GM19099 (cell line): ENCODE measurements around the gene KMT2B.

ENCODE experiments used
- POLR2A ChIP-seq: IDR thresholded peaks from 3 replicates; pipeline ENCODE4 v1.6.1; 2011; ENCODE audit warnings: low read depth; ENCODE audit not compliant: insufficient read length; ENCODE audit errors: extremely low read depth

KMT2B gene

GRCh38 chr19:35742121-35742724, 24.4 kb downstream of the KMT2B start, which contains the start of gene IGFLR1:
Gene IGFLR1, minus strand, starts transcription at chr19:35742452. Its CDS starts 1,272 bp downstream, at chr19:35741180.
- peak; percentile 74 for TF ChIP-seq POLR2A

- TF ChIP-seq POLR2A, result no peak
Observed at GRCh38 chr19:35743640-35744429, 26.0 kb downstream of the KMT2B start.

- TF ChIP-seq POLR2A, result peak; percentile 70
Observed at GRCh38 chr19:35744430-35745327, 26.9 kb downstream of the KMT2B start.

- peak; percentile 65 for TF ChIP-seq POLR2A
Observed at GRCh38 chr19:35745328-35746086, 27.7 kb downstream of the KMT2B start, which contains the start of the genes PSENEN and U2AF1L4. Gene PSENEN, plus strand, starts transcription at chr19:35745651. Its CDS starts 280 bp downstream, at chr19:35745931. Gene U2AF1L4, minus strand, starts transcription at chr19:35745418. Its CDS starts 27 bp downstream, at chr19:35745391.

GRCh38 chr19:35746087-35746462, 28.3 kb downstream of the KMT2B start:
- TF ChIP-seq POLR2A, result no peak

- no peak for TF ChIP-seq POLR2A
Observed at GRCh38 chr19:35746531-35746930, 28.7 kb downstream of the KMT2B start.

GRCh38 chr19:35748106-35749020, 30.6 kb downstream of the KMT2B start, which contains the start of gene LIN37:
Gene LIN37, plus strand, starts transcription at chr19:35748576. Its CDS starts 149 bp downstream, at chr19:35748725.
- TF ChIP-seq POLR2A, result peak; percentile 68

GRCh38 chr19:35750167-35750566, 32.4 kb downstream of the KMT2B start:
- no peak for TF ChIP-seq POLR2A

GRCh38 chr19:35751839-35752745, 34.3 kb downstream of the KMT2B start:
- no peak for TF ChIP-seq POLR2A

- TF ChIP-seq POLR2A, result no peak
Observed at GRCh38 chr19:35752746-35753350, 35.0 kb downstream of the KMT2B start.

- no peak for TF ChIP-seq POLR2A
Observed at GRCh38 chr19:35753634-35754369, 36.0 kb downstream of the KMT2B start.
